NCI-H128 (cell line): ENCODE results near the gene CDK1.

Experiments used
- DNase-seq: peaks from one replicate; lab custom pipeline; 2025; ENCODE audit not compliant: unreplicated experiment; lab: John Stamatoyannopoulos, UW

Gene CDK1

DNA sequence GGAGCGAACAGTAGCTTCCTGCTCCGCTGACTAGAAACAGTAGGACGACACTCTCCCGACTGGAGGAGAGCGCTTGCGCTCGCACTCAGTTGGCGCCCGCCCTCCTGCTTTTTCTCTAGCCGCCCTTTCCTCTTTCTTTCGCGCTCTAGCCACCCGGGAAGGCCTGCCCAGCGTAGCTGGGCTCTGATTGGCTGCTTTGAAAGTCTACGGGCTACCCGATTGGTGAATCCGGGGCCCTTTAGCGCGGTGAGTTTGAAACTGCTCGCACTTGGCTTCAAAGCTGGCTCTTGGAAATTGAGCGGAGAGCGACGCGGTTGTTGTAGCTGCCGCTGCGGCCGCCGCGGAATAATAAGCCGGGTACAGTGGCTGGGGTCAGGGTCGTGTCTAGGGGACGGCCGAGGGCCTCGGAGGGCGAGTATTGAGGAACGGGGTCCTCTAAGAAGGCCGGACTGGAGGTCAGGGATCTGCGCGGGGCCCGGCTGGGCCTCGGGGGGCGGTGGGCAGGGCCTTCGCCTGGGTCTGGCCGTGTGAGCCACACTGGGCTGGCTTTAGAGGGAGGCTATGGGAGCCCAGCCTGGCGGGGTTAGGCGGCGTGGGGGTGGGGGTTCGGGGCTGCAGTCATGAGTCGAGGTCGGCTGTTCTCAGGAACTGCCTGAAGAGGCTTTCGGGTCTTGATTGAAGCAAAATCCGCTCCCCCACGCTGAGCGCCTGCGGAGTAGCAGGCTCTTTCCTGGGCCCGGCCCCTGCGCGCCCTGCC is at the start of gene CDK1:
Gene CDK1 (plus strand): TSS at position 265 of the 757 bp plus-strand sequence. CDS start 1,688 bp downstream, outside the sequence.
- peak; percentile 95 for DNase-seq

DNA sequence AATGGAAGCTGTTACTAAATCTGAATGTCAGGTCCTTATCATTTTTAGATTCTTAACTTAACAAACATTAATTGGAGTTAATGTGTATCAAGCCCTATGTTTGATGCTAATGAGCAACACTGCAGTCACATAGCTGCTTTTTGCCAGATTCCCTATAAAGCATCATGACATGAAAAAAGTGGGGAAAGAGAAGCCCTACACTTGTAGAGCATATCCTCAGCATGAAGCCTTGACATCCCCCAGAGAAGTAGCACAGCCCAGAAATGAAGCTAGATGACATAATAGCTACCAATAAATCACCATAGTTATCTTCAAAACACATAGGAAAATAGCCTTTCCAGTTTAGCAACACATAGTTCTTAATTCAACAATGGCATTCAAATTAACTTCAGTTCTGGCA is 49.2 kb upstream of the CDK1 start:
- no peak for DNase-seq

DNA sequence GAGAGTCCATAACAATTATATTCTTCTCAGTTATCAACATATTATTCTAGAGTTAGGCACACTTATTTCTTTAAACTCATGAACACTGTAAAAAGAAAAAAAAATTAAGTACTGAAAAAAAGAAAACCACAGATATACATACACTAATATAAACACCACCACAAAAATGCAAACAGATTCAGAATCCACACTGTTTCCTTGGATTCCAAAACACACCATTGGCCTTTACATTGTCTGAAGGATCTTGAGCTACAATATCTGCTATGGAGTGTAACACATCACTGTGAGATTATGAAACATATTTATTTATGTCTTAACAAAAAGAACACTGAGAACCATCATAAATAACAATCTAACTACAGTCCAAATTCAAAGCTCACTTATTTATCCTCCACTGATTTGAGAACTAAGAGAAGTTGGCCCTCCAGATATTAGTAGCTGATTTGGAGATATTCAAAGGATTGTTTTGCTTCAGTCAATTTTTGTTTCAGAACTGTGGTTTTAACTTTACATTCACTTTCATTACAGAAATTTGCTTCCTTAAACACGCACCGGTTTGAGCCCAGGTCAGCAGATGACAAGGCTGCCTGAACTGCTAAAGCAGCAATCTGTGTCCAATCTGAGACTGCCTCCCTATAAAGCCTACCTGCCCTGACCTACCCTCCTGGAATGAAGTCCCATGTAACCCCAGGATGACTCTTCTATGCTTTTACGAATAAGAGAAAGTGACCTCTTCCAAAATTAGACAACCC is 47.0 kb upstream of the CDK1 start:
- DNase-seq: no peak

DNA sequence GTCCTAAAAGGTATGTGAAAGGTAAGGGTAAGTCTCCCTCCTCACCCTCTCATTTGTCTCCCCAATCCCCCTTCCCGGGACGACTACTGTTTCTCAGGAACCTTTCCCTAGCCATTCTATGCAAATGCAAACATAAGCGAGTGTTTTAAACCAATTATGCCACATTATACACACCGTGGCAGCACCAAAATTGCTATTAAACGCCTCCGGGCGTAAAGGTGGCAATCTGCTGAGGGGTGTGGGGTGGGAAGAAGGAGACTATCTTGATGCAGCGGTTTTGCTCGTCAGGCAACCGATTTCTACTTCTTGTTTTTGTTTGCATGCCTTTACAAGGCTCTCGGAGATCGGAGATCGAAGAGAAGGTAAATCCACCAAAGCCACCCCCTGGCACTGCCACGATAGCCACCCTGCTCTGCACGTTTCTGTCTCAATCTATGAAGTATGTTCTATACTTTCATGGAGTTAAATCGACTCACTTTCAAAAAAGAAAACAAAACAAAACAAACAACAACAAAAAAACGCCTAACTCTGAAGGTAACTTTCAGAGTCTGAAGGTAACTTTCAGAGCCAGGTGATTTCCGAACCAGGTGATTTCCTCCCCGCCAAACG is 46.0 kb upstream of the CDK1 start:
- no peak for DNase-seq

DNA sequence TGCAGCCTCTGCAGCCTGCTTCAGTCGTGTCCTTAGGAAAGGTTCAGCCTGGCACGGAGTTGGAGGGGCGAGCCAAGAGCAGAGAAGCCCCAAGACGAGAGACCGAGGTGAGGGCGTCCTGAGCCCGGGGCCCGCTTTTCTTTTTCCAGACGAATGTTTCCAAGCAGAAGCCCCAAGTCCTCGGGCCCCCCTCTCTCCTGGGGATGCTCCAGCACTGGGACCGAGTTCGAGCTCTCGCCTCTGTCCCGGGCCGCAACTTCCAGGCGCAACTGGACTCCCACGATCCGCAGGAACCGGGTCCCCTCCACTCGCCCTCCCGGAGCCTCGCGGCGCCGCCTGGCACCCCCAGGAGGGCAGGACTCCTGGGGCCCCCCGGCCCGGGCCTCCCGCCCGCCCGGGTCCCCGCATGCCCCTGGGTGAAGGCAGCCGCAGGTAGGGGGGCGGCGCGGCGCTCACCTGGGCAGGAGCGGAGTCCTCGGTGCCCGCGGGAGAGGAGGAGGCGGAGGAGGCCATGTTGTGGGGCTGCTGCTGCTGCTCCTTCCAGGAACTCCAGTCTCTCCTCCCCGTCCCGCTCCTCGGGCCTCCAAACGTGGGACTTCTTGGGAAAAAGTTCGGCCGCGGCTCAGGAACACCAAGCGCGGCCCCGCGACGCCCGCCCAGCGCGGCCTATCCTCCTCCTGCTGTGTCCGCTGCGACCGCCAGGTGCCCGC is 45.3 kb upstream of the CDK1 start:
- no peak for DNase-seq

DNA sequence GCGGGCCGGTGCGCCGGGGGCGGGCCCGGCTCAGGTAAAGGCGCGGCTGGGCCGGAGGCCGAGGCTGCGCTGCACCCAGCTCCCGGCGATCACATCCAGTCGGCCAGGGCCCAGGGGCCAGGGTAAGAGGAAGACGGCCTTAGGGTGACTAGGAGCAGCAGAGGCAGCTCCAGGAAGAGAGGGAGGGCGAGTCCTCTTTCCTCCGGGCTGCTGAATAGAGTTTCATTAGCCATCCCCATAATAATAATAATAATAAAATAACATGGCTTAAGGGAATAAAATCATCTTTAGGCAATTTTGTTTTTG is 44.8 kb upstream of the CDK1 start:
- no peak for DNase-seq

DNA sequence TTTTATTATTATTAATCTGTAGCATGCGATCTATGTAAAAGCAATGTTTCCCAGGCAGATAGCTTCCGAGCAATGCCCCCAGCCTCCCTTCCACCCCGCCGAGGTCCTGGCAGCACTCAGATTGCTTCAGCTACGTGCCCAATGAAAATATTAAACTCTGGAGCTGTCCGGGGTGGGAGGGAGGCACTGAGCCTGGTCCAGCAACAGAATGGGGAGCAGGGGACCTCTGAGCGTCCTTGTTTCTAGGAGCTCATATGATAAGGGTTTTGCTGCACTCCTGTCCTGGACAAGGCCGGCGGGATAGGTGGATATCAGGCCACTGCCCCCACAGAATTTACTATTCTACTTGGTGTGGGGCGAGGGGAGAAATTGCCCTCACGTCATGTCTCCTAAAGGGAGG is 44.5 kb upstream of the CDK1 start:
- no peak for DNase-seq

DNA sequence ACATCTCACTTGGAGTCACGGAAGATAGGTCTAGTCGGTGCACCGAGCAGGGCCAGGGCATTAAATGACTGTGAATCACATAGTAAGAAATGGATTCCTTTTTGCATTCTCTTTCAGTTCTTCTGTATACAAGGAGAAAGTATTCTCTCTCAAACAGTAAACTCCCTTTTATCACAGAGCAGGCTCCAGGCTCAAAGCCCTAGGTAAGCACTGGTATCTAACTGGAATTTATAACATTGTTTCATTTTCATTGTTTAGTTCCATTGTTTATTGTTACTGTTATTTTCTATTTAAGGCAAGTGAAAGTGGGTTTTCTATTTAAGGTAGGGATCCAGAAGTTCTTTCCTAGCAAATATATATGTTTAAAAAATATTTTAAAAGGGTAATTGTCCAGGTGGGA is 44.1 kb upstream of the CDK1 start:
- no peak for DNase-seq

DNA sequence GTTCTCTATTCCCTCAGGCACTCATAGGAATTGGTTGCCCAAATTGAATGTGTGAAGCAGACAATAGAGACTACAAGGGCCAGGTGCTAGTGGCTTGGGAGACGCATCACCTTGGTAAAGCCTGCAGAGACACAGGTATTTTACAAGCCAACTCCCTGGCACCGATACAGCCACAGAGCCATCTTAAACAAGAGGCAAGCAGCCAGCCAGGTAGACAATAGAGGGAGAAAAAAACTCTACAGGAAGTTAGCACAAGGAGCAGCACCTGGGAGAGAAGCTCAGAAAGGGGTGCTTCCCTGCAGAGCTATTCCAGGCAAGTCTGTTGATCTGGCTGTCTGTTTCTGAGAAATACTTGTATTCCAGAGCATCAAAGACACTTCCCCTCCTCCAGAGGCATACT is 43.0 kb upstream of the CDK1 start:
- no peak for DNase-seq

DNA sequence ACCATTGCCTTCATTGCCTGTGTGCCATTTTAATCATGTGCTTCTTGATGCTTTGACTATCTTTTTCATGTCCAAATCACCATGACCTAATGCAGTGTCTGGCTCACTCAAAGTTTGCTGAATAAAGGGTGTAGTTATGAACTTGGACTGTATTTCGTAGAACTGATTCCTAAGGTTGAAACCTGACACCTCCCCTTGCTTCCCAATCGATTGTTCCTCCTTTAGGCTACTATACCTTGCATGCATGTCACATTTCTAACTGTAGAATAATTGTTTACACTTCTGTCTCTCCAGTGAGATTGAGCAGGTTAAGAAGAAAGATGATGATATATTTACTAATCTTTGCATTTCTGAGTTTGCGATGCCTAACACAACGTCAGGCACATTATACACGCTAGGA is 41.0 kb upstream of the CDK1 start:
- DNase-seq: no peak

DNA sequence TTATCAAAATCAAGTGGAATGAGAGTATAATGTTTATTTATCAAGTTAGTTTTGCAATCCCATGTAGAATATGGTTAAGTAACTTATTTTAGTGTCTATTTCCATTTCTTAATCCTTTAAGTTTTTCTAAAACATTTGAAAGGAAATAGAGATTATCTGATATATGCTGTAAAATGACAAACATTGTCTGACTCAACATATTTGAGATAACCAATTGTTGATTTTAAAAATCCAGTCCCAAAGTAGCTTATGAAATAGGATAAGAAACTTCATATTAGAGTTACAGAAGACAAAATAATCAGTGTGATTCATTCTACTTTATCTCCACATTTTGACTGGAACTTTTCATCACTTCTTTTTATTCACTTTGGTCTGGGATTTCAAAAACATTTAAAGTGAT is 38.7 kb upstream of the CDK1 start:
- DNase-seq: no peak

DNA sequence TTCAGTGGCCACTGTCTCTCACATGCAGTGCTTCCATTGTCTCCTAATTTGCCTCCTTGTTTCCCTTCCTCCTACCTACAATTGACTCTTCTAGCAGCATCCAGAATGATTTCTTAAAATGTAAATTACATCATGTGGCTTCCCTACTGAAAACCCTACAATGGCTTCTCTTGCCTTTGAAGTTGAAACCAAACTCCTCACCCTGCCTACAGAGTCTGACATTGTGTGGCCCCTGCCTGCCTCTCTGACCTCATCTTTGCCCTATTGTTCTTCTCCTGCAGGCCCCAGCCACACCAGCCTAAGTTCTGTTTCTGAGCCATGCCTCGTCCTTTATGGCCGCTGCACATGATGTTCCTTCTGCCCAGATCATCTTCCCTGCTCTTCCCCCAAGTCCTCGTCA is 35.8 kb upstream of the CDK1 start:
- no peak for DNase-seq

DNA sequence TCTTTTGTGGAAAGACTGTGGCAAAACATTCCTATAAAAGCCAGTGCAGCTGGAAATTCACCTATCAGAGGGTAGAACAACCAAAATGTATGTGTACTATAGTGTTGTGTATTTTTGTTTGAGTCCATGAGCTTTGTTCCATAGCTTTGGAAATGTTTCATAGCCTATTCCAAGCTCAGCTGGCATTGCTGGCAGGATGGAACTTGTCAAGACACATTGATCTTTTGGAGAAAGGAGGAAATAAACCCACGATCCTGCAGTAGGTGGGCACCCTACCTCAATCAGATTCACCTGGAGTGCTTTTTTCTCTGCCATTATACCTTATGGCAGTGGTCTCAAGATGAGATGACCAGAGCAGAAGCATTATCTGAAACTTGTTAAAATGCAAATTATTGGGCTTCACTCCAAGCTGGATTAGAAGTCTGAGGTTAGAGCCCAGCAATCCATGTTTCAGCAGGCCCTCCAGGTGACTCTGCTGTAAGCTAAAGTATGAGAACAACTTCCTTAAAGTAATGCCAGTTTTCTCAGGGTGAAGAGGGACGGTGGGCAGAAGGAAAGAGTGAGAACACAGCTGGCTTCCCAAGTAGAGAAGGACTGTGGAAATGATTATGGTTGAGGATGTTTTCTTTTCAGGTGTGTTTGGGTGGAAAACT is 30.3 kb upstream of the CDK1 start:
- DNase-seq: no peak

DNA sequence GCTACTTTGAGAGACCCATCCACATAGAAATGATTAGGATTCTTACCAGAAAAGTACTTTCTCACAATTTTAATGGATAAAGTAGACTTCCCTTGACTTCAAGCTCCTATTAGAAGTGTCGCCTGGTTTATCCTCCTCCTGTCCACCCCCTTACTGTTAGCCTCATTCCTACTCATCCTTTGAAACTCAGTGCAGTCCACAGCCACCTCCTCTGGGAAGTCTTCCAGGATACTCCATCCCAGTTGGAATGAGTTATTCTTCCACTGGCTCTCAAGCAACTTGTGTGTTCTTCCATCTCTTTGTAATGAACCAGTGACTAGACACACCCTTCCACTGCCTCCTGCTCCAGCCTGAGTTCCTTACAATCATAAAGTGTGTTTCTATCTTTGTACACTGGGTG is 25.1 kb upstream of the CDK1 start:
- no peak for DNase-seq

DNA sequence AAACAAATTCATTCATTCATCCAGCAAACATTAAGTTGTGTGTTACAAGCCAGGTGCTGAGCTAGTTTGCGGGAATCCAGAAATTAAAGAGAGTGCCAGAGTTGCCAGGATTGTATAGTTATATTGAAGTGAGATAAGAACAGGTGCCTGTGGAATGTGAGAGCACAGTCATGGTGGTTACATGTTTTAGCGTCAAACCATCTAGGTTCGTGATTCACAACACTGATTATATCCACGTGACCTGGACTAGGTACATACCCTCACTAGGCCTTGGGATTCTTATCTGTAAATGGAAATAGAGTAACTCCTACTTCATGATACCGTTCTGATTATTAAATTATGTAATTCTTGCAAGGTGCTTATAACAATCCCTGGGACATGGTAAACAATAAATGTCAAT is 24.5 kb upstream of the CDK1 start:
- DNase-seq: no peak

DNA sequence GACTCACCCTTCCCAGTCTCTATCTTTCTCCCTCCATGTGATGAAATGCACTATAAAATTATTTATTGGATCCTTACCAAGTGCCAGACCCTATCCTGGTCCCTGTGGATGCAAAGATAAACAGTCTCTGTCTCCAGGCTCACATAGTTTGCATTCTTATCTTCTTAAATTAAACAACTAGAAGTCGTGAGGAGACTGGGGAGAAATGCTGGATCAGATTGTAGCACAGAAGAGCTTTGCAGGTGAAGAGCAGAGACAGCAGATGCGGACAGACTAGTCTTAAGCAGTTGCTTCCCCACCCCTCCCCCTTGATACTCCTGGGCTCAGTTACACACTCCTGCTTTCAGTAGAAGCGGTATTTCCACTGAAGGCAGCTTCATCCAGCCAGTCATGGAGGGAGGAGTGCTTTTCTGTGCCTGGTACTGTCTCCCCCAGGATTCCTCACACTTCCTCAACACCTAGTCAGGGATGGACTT is 20.8 kb upstream of the CDK1 start:
- DNase-seq: no peak

DNA sequence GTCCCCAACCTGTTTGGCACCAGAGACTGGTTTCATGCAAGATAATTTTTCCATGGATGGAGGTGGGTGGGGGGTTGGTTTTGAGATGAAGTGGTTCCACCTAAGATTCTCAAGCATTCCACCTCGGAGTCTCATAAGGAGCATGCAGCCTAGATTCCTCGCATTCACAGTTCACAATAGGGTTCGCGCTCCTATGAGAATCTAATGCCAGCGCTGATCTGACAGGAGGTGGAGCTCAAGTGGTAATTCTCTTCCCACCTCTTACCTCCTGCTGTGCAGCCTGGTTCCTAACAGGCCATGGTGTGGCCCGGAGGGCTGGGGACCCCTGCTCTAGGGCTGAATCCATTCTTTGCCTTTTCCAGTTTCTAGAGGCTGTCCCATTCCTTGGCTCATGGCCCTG is 19.1 kb upstream of the CDK1 start:
- no peak for DNase-seq

DNA sequence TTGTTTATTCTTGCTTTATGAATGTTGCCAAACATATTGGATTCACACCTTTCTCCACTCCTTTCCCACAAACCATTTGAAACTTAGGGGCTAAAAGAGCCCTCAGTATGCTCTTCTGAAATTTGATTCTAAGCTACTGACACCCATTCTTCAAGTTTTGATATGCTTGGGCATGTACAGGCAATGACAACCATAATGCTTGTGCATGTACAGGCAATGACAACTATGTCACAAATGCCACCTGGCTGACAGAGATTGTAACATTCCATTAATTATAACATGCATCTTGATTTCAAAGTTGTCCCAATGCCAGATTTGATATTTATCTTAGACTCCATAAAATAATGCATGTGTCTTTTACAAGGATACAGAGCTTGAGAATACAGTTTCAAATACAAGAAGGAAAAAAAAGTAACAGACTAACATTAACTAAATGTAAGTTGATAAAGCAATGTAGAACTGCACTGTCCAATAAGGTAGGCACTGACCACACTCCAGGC is 17.5 kb upstream of the CDK1 start:
- no peak for DNase-seq

DNA sequence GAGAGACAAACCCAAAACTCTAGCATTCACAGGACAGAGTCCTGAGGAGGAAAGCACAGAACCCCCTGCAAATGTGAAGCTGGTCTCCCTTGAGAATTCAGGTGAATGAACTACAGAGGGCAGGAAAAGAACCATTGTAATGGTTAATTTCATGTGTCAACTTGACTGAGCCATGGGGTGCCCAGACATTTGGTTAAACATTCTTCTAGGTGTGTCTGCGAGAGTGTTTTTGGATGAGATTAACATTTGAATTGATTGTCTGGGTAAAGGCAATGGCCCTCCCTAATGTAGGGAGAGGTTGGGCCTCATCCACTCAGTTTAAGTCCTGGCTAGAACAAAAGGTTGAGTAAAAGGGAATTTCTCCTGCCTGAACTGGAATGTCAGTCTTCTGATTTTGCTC is 15.7 kb upstream of the CDK1 start:
- DNase-seq: no peak

DNA sequence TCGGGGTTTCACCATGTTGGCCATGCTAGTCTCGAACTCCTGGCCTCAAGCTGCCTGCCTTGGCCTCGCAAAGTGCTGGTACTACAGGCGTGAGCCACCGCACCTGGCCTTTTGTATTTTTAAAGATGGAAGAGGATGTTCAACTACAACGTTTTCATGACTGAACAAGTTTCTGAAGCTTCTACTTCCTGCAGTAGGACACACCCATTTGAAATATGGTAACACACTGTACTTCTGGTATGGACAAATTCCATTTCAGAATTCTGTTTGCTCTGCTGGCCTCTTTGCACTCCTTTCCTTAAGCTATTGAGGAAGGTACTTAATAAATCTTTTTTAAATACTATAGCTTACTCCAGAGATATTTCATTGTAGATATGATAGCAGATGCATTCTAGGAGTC is 10.9 kb upstream of the CDK1 start:
- DNase-seq: no peak

DNA sequence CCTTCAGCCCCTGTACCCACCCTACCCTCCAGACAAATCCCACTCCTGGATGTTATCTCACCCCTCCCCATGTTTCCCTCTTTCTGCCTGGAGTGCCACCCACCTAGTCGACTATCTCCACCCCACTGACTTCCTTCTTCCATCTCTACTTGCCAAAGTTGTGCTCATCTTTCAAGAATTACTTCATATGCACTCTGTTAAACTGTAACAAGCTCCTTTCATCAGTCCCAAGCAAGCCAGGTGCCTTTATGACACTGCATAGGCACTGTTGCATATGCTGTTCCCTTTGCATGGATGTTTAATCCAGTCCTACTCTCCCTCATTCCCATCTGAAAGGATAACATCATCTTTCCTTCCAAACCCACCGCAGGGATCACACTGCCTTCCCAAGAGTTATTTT is 8.9 kb upstream of the CDK1 start:
- DNase-seq: no peak
